GM18517 (cell line): ENCODE data around the gene HDAC7.

Source experiments
- ATAC-seq: cut with Tn5 transposase; IDR thresholded peaks from one replicate; pipeline ENCODE4 v1.9.1; 2021; ENCODE audit warnings: mild to moderate bottlenecking, moderate library complexity; ENCODE audit not compliant: unreplicated experiment

HDAC7 gene

GRCh38 chr12:47783024-47783755, 36.5 kb downstream of the HDAC7 start:
- ATAC-seq: no peak

- no peak for ATAC-seq
Observed at GRCh38 chr12:47782372-47782770, 37.3 kb downstream of the HDAC7 start.

DNA sequence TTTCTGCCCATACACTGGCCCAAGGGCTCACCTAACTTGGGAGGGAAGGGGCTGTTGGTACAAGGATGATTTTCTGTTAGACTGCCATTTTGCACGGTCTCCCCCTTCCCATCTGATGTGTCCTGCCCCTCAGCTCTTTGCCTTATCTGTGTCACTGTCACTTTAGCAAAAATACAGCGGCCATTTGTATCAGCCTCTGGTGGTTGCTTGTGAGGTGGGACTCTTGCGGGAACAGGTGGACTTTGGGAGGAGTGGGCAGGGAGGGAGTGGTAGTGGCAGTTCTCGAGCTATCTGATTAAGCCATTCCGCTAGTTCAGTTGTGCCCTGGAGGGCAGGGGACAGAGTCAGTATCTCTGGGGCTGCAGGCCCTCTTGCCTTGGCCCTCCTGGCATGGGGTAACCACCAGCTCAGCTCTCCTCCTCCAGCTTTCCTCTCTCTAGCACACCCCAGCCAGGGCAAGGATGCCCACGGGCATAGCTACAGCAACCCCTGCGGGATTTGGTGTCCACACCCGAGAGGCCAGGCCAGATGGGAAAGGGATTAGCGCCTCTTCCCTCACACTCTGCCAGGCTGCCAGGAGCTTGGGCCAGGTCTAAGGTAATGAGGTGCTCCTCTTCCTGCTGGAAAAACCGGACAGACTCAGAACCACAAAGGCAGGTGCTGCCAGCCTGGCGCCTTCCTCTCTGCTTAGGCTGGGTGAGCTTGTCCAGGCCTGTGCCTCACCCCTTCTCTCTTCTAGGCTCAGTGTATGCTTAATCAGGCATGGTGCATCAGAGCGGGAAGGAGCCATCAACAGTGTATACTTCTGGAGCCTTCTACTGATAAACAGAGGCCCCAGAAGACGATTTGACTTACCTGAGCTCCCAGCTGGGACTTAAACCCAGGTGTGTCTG, 38.0 kb downstream of the HDAC7 start:
- no peak for ATAC-seq

DNA sequence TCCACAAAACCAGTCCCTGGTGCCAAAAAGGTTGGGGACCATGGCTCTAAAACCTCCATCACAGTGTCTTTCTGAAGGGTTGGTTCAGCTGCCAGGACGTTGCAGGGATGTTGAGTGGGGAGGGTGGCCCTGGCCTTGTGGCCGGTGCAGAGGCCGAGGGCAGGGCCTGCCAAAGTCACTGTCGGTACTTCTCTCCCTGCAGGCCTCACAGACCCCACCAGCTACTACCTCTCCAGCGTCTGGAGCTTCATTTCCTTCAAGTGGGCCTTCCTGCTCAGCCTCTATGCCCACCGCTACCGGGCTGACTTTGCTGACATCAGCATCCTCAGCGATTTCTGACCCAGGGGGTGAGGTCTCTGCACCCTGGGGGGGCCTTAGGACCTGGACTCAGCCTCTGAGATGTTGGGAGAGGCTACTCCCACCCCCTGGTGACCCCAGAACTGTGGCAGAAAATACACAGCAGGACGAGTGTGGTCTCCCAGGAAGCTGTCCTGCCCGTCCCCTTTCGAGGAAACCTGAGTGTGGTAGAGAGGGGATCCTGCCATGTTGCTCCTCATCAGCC, 39.7 kb downstream of the HDAC7 start:
- ATAC-seq: no peak

DNA sequence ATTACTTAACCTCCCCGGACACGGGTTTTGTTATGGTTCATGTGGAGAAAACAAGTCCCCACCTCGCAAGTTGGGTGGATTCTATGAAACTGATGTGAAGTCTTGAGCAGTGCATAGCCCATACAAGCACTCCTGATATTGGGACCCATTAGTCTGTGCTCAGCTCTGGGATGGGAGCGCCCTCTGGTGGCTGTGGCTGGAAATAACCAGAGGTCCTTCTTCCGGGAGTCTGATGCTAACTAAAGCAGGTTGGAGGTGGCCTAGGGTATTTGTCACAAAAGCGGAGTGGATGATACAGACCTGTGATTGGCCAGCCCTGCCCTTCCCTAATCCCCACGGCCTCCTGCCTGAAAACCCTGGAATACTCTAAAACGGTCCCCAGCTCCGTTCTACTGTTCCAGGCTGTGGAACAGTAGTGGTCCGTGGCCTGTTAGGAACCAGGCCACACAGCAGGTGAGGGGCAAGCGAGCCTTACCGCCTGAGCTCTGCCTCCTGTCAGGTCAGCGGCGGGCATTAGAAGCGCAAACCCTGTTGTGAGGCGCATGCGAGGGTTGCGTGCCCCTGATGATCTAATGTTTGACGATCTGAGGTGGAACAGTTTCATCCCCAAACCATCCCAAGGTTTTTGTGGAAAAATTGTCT, 40.3 kb downstream of the HDAC7 start:
- ATAC-seq: peak; percentile 84

DNA sequence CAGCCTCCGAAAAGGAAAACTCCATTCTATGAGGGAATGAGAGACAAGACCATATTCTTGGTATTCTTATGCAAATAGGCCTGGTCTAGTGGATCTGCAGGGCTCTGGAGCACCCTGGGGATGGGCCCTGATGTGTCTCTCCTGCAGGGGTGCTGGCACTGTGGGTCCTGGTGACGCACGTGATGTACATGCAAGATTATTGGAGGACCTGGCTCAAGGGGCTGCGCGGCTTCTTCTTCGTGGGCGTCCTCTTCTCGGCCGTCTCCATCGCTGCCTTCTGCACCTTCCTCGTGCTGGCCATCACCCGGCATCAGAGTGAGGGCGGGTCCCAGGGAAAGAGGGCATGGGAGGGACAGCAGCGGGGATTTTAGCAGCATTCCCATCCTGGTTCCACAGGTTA, 40.8 kb downstream of the HDAC7 start:
- ATAC-seq: peak; percentile 5

DNA sequence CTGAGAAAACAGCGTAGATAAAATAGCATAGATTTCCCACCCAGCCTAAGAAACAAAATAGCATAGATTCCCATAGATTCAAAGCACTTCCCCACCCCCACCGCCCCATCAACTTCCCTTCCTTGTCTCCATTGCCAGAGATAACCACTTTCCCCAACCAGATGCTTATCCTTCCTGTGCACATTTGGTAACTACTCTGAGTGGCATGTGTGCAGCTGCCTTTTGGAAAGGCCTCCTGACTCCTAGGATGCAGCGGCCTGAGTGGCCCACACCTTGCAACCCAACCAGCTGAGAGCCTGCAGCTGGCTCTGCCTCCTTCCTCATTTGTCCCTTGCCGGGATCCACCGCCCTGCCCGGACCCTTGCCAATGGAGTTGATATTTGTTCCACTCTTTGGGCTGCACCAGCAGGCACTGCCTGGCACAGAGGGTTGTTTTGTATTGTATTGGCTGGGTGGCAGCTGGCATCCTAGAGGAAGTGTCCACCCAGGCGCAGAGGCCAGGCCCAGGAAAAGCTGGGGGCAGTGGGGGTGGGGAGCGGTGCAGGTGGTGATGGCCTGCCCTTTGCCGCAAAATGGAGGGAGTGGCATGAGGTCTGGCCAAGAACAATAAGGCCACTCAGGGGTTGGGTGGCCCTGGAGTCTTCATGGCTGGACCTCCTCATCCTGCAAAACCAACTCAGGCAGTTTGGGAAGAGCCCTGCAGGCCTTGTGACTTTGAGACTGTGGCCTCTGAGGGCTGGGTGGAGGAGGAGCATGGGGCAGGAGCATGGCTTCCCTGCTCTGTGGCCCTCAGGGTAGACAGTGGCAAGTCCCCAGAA, 41.8 kb downstream of the HDAC7 start:
- no peak for ATAC-seq

- ATAC-seq: no peak
Observed at GRCh38 chr12:47777151-47777550, 42.6 kb downstream of the HDAC7 start.

- no peak for ATAC-seq
Observed at GRCh38 chr12:47776471-47777143, 43.1 kb downstream of the HDAC7 start.

- no peak for ATAC-seq
Observed at GRCh38 chr12:47775100-47775911, 44.4 kb downstream of the HDAC7 start.

DNA sequence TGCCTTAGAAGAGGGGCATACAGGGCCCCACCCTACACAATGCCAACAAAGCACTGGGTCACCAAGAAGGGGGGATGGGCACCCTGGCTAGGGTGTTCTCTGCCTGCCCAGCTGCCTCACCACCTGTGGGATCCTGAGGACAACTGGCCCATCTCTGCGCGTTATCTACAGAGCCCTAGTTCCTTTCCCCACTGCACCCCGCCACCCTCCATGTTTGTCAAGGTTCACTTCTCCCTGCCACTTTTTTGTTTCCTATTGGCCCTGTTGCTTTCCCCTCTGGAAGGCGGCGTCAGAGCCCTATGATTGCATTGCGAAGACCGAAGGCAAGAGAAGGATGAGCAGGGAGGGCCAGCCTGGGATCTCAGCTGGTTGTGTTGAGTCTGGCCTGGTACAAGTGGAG, 45.0 kb downstream of the HDAC7 start:
- ATAC-seq: no peak

DNA sequence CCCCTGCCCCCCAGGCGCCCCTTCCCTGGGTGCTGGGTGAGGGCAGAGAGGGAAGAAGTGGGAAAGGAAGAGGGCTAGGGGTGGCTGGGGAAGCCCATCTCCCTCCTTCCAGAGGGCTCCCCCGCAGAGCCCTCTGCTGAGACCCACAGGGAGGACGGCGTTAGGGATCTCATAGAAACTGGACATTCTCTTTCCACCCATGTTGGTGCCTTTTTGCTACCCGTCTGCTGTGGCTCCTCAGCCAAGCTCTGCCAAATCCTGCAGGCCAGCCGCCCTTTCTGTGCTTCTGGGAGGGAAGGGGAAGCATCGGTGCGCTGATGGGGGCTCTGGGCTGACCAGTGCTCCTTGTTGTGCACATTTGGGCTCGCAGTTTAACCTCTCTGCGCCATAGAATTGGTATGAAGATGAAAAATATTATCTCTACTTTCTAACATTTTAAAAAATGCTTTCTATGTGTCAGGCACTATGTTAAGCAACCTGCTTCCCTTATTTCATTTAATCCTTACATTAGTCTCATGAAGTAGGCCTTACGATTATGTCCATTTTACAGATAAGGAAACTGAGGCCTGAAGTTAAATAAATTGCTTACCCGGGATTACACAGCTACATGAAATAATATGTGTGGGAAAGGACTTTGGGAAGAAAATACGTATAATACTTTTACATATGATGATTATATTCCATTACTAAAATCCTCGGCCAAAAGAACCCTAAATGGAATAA, 45.7 kb downstream of the HDAC7 start:
- ATAC-seq: no peak

GRCh38 chr12:47773062-47773857, 46.4 kb downstream of the HDAC7 start, which contains the start of gene SLC48A1:
SLC48A1 (plus strand) TSS chr12:47773238; CDS start chr12:47773305, 67 bp downstream.
- ATAC-seq: peak; percentile 81

DNA sequence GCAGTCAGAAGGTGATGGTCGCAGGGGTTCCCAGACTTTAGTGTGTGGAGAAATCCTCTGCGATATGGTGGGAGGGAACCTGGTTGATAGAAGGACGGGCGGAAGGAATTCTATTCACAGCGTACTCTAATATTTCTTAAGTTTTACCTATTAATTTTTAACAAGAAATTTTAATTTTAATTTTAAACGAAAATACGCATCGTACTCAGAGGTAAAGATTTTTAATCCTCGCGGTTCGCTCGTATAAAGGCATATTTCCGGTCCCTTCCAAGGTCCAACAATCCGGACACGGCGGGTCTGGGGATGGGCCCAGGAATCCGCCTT, 47.0 kb downstream of the HDAC7 start:
- ATAC-seq: peak; percentile 4

DNA sequence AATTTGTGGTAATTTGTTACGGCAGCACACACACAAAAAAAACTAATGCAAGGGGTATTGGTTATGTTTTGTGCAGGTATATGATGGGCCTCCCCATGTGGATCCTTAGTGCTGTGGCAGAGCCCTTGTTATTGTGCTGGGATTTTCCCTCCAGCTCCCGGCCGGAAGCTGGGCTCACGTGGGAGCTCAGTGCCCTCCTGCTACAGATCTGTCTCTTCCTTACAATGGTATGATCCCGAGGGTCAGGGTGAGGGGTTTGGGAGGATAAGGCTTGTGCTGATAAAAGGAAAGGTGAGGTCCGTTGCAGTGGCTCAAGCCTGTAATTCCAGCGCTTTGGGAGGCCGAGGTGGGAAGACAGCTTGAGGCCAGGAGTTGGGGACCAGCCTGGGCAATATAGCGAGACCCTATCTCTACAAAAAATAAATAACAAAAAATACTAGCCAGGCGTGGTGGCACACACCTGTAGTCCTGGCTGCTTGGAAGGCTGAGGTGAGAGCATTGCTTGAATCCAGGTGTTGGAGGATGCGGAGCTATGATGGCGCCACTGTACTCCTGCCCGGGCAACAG, 47.5 kb downstream of the HDAC7 start:
- no peak for ATAC-seq

DNA sequence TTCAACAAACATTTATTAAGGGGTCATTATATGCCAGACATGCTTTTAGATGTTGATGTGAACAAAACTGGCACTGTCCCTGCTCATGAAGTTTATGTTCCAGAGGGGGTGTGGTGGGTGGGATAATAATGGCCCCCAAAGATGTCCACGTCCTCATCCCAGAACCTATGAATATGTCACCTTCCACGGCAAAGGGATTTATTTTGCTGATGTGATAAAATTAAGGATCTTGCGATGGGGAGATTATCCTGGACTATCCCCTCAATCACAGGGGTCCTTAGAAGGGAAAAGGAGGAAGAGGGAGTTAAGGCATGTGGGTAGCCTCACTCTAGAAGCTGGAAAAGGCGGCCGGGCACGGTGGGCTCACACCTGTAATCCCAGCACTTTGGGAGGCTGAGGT, 48.4 kb downstream of the HDAC7 start:
- no peak for ATAC-seq

DNA sequence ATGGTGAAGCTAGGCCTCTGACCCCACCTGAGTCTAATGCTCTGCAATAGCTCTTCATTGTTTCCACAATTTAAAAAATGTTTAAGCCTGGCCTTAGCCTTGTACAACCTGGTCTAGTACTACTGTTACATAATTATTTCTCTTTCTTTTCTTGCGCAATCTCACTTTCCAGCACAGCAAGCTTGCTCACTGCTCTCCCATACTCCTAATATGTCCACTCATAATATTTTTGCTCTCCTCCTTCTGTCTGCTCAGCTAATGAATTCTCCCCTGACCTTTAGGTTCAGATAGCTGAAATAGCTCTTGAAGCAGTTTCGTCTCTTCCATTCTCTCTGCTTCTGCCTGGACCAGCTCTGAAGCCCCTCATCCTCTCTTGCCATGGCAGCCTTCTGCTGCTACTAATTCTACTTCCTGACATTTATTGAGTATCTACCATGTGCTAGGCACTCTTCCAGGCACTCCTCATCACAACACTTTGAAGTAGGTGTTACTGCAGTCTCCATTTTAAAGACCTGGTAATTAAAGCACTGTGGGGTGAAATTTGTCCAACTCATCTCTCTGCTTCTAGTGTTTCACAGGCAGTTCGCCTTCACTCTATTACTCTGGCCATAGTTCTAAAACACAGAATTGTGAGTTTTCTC, 49.5 kb downstream of the HDAC7 start:
- ATAC-seq: no peak
